ENCODE results near the gene PXK. TPM values are rescaled to one million over a fixed set of nuclear protein-coding genes. Genes with fewer than 3 reads are reported as not detected.

Gene PXK
- total RNA-seq, 1 donor from 2014 or later = 14.3 TPM

DNA sequence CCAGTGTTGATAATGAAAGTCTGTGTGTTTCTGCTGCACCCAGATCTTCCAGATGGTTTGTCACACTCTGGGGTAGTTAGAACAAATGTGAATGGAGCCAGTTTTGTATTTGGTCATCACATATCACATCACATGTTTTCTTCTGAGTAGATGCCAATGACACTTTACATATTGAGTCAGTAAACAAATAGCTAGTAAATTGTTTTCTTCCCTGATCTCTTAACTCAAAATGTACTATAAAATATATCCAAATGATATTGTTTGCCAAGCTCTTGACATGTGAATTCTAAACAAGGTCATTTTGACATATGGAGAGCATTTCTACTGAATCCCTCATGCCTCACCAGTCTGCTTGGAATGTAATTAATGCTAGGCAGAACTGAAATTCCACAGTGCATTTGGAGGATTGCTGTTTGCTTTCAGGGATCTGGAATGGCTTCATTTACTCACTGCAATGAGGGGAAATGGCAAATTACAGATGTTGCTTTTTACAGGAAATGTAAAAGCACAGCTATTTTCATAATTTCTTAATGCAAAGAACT lies 55.9 kb downstream of the PXK start:
- Histone ChIP-seq H3K4me3 (no peak overlapping the region), H4K20me1 (ENCODE audit: low read depth) (no peaks in the 10 kb centered on the region), H3K9ac (no peak overlapping the region), H3K79me2 (ENCODE audit: low read depth) (no peaks in the 10 kb centered on the region), H3K9me3 (ENCODE audit: low read depth) (no peaks in the 10 kb centered on the region), H2AFZ (replicated peaks) (no peak overlapping the region), H3K36me3 (no peaks in the 10 kb centered on the region), H3F3A (ENCODE audit: low read depth) (no peaks in the 10 kb centered on the region), H3K27me3 (no peaks in the 10 kb centered on the region), H3K4me1 (peaks cover 10% of the 10 kb centered on the region), H3K4me2 (no peak overlapping the region), H3K27ac (no peak overlapping the region)
- Mint-ChIP-seq H3K9me3 (no peaks in the 10 kb centered on the region), H3K27ac (no peak overlapping the region), H3K27me3 (ENCODE audit: insufficient read depth, low read depth) (no peaks in the 10 kb centered on the region), H3K4me3 (no peak overlapping the region), H3K36me3 (no peaks in the 10 kb centered on the region), H3K4me1 (peaks cover 18% of the 10 kb centered on the region)
- peak; percentile 26 for DNase-seq (ENCODE audit: low spot score)
- no peak for TF ChIP-seq EZH2 (IDR thresholded peaks at IDR 0.05)
- no peak for TF ChIP-seq EZH2phosphoT487 (IDR thresholded peaks at IDR 0.05)
- TF ChIP-seq, protein P1, sequence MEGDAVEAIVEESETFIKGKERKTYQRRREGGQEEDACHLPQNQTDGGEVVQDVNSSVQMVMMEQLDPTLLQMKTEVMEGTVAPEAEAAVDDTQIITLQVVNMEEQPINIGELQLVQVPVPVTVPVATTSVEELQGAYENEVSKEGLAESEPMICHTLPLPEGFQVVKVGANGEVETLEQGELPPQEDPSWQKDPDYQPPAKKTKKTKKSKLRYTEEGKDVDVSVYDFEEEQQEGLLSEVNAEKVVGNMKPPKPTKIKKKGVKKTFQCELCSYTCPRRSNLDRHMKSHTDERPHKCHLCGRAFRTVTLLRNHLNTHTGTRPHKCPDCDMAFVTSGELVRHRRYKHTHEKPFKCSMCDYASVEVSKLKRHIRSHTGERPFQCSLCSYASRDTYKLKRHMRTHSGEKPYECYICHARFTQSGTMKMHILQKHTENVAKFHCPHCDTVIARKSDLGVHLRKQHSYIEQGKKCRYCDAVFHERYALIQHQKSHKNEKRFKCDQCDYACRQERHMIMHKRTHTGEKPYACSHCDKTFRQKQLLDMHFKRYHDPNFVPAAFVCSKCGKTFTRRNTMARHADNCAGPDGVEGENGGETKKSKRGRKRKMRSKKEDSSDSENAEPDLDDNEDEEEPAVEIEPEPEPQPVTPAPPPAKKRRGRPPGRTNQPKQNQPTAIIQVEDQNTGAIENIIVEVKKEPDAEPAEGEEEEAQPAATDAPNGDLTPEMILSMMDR (IDR thresholded peaks at IDR 0.05) = no peak

DNA sequence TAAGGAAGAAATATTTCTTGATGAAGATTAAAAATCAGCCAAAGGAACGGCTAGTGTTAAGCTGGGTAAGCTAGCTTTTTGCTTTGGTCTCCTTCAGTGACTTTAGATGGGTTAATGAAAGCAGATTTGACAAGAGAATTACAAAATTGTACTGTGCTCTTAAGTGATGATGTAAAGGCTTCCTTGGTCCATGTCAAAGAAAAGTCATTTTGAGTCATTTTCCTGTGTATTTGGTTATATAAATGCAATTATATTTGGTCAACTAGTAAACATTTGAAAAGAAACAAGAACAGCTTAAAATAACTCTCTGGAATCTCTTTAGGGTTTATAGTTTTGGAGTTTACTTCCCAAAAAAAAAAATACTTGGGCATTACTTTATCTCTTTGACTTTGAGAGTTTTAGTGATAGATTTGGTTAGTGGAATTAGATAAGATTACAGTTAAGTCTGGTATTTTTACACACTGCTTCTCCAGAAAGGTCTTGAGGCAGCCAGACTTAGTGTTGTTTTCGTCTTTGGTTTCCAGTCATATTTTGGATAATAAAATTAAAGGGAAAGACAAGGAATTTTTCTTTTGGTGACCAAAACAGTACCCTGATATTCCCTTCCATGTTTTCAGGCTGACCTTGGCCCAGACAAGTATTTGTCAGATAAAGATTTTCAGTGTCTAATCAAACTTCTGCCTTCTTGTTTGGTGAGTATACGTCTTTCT lies 58.6 kb downstream of the PXK start:
- Mint-ChIP-seq H3K9me3 (no peaks in the 10 kb centered on the region), H3K27me3 (ENCODE audit: insufficient read depth, low read depth) (no peaks in the 10 kb centered on the region), H3K27ac (no peak overlapping the region), H3K36me3 (no peaks in the 10 kb centered on the region), H3K4me3 (no peak overlapping the region), H3K4me1 (peaks cover 12% of the 10 kb centered on the region)
- Histone ChIP-seq H3K36me3 (no peaks in the 10 kb centered on the region), H2AFZ (replicated peaks) (no peak overlapping the region), H3K9ac (no peak overlapping the region), H3K27ac (no peak overlapping the region), H3K4me2 (no peak overlapping the region), H3K9me3 (ENCODE audit: low read depth) (no peaks in the 10 kb centered on the region), H3K4me3 (no peak overlapping the region), H3K4me1 (peaks cover 10% of the 10 kb centered on the region), H3K79me2 (ENCODE audit: low read depth) (no peaks in the 10 kb centered on the region), H3F3A (ENCODE audit: low read depth) (no peaks in the 10 kb centered on the region), H4K20me1 (ENCODE audit: low read depth) (no peaks in the 10 kb centered on the region), H3K27me3 (no peaks in the 10 kb centered on the region)
- TF ChIP-seq EZH2 (IDR thresholded peaks at IDR 0.05) (no peak), EZH2phosphoT487 (IDR thresholded peaks at IDR 0.05) (no peak)
- TF ChIP-seq, protein P1 (IDR thresholded peaks at IDR 0.05) = no peak
- no peak for DNase-seq (ENCODE audit: low spot score)

DNA sequence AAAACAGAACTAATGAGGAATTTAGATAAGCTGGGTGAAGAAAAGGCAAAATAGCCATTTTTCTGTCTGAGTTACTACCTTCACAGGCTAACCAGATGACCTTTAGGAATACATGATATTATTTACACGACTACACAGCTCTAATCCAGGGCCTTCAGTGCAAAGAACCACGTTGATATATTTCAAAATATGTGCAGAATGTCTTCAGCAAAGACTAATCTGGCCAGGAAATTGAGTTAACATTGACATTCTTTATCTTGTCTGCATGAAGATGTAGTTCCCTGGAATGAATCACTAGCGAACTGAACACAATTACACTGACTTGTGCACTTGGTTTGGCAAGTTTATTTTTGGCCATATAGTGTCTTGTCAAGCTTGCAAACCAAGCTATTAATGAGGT lies 59.5 kb downstream of the PXK start:
- no peak for DNase-seq (ENCODE audit: low spot score)
- Mint-ChIP-seq H3K36me3 (no peaks in the 10 kb centered on the region), H3K4me3 (no peak overlapping the region), H3K27ac (no peak overlapping the region), H3K27me3 (ENCODE audit: insufficient read depth, low read depth) (no peaks in the 10 kb centered on the region), H3K9me3 (no peaks in the 10 kb centered on the region), H3K4me1 (peaks cover 11% of the 10 kb centered on the region)
- H3K27ac ChIP-seq = no peak overlapping the region
- H2AFZ ChIP-seq (replicated peaks) = no peak overlapping the region
- TF ChIP-seq, protein P1 (IDR thresholded peaks at IDR 0.05) = no peak
- TF ChIP-seq EZH2 (IDR thresholded peaks at IDR 0.05) (no peak), EZH2phosphoT487 (IDR thresholded peaks at IDR 0.05) (no peak)
- H3K79me2 ChIP-seq (ENCODE audit: low read depth) = no peaks in the 10 kb centered on the region
- H3K9me3 ChIP-seq (ENCODE audit: low read depth) = no peaks in the 10 kb centered on the region
- H3K36me3 ChIP-seq = no peaks in the 10 kb centered on the region
- H3F3A ChIP-seq (ENCODE audit: low read depth) = no peaks in the 10 kb centered on the region
- no peak overlapping the region for H3K4me3 ChIP-seq
- peaks cover 10% of the 10 kb centered on the region for H3K4me1 ChIP-seq
- no peaks in the 10 kb centered on the region for H3K27me3 ChIP-seq
- H3K9ac ChIP-seq = no peak overlapping the region
- no peaks in the 10 kb centered on the region for H4K20me1 ChIP-seq (ENCODE audit: low read depth)
- no peak overlapping the region for H3K4me2 ChIP-seq
